ENCODE results near the gene FLRT1. TPM values are rescaled to one million over a fixed set of nuclear protein-coding genes. Genes with fewer than 3 reads are reported as not detected.

The FLRT1 gene
- total RNA-seq, 4 donors from 2014 or later: 1.1 to 4.7 (median 3.6) TPM

DNA sequence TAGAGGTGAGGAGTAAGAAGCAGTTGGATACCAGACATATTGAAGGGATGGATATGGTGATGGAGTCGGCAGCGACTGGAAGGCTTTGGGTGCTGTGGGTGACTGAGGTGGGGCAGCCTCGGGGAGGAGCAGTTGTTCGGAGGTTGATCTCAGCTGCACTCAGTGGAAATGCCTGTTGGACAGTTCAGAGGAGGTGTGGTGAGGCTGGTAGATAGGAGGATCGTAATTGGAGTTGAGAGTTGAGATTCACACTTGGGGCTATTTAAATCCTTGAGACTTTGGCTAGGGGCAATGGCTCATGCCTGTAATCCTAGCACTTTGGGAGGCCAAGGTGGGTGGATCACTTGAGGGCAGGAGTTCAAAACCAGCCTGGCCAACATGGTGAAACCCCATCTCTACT, 42.6 kb upstream of the FLRT1 start:
- no peak overlapping the region for H3K27ac ChIP-seq
- H3K27me3 ChIP-seq: no peaks in the 10 kb centered on the region
- TF ChIP-seq POLR2A (IDR thresholded peaks at IDR 0.05) (no peak), POLR2AphosphoS5 (IDR thresholded peaks at IDR 0.05) (no peak), EP300 (IDR thresholded peaks at IDR 0.05) (no peak)
- TF ChIP-seq, protein P1, sequence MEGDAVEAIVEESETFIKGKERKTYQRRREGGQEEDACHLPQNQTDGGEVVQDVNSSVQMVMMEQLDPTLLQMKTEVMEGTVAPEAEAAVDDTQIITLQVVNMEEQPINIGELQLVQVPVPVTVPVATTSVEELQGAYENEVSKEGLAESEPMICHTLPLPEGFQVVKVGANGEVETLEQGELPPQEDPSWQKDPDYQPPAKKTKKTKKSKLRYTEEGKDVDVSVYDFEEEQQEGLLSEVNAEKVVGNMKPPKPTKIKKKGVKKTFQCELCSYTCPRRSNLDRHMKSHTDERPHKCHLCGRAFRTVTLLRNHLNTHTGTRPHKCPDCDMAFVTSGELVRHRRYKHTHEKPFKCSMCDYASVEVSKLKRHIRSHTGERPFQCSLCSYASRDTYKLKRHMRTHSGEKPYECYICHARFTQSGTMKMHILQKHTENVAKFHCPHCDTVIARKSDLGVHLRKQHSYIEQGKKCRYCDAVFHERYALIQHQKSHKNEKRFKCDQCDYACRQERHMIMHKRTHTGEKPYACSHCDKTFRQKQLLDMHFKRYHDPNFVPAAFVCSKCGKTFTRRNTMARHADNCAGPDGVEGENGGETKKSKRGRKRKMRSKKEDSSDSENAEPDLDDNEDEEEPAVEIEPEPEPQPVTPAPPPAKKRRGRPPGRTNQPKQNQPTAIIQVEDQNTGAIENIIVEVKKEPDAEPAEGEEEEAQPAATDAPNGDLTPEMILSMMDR (IDR thresholded peaks at IDR 0.05): no peak
- H3K4me3 ChIP-seq: no peak overlapping the region
- 86% methylated on average over 5 of the region's 5 CpGs; no CpG with 5 or more reads in 1 of the 2 donors for WGBS, 2 donors (ENCODE audit: low coverage in 1 of 2)
- no peak for ATAC-seq
- H3K4me1 ChIP-seq: peaks cover 0 to 7% (median 0%) of the 10 kb centered on the region in 3 donors
- peaks cover 0 to 100% of the 10 kb centered on the region in 2 donors for H3K36me3 ChIP-seq
- no peaks in the 10 kb centered on the region for H3K9me3 ChIP-seq

DNA sequence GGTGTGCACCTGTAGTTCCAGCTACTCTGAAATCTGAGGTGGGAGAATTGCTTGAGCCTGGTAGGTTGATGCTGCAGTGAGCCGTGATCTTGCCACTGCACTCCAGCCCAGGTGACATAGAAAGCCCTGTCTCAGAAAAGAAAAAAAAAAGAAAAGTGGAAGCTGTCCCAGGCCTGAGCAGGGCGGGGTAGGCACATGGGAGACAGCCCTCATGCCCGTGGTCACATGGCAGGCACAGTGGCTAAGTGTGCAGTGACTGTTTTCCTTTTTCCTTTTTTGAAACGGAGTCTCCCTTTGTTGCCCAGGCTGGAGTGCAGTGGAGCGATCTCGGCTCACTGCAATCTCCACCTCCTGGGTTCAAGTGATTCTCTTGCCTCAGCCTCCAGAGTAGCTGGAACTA, 41.7 kb upstream of the FLRT1 start:
- no peak for ATAC-seq

DNA sequence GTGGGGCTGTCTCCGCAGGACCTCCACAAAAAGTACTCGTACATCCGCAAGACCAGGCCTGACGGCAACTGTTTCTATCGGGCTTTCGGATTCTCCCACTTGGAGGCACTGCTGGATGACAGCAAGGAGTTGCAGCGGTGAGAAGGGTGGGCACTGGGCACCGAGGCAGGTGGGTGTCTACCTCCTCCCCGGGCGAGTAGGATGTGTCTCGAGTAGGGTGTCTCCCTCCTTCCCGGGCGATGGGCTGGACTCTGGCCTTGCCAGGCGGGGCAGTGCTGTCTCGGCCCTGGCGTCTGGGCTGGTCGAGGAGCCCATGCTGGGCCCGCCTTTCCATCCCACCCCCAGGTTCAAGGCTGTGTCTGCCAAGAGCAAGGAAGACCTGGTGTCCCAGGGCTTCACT, 39.2 kb upstream of the FLRT1 start:
- H3K27ac ChIP-seq: no peak overlapping the region
- H3K4me3 ChIP-seq: no peak overlapping the region
- H3K9me3 ChIP-seq: no peaks in the 10 kb centered on the region
- TF ChIP-seq, protein P1 (IDR thresholded peaks at IDR 0.05): no peak
- TF ChIP-seq POLR2A (IDR thresholded peaks at IDR 0.05): no peak
- TF ChIP-seq EP300 (IDR thresholded peaks at IDR 0.05): no peak
- TF ChIP-seq POLR2AphosphoS5 (IDR thresholded peaks at IDR 0.05): no peak
- no peak for ATAC-seq
- H3K36me3 ChIP-seq: peaks cover 0 to 74% of the 10 kb centered on the region in 2 donors
- peaks cover 0 to 30% (median 20%) of the 10 kb centered on the region in 3 donors for H3K4me1 ChIP-seq
- 100% methylated on average over 1 of the region's 18 CpGs; no CpG with 5 or more reads in 1 of the 2 donors for WGBS, 2 donors (ENCODE audit: low coverage in 1 of 2)
- H3K27me3 ChIP-seq: peaks cover 10% of the 10 kb centered on the region

More for the DNA sequence above, 41.7 kb upstream of the FLRT1 start:
- no peaks in the 10 kb centered on the region for H3K27me3 ChIP-seq
- peaks cover 0 to 100% of the 10 kb centered on the region in 2 donors for H3K36me3 ChIP-seq
- 65 to 66% methylated on average over 5 of the region's 6 CpGs for WGBS, 2 donors (ENCODE audit: low coverage in 1 of 2)
- H3K9me3 ChIP-seq: no peaks in the 10 kb centered on the region
- TF ChIP-seq EP300 (IDR thresholded peaks at IDR 0.05) (no peak), POLR2AphosphoS5 (IDR thresholded peaks at IDR 0.05) (no peak), POLR2A (IDR thresholded peaks at IDR 0.05) (no peak)
- TF ChIP-seq, protein P1 (IDR thresholded peaks at IDR 0.05): no peak
- H3K4me3 ChIP-seq: no peak overlapping the region
- H3K27ac ChIP-seq: no peak overlapping the region
- peaks cover 0 to 5% (median 2%) of the 10 kb centered on the region in 3 donors for H3K4me1 ChIP-seq

DNA sequence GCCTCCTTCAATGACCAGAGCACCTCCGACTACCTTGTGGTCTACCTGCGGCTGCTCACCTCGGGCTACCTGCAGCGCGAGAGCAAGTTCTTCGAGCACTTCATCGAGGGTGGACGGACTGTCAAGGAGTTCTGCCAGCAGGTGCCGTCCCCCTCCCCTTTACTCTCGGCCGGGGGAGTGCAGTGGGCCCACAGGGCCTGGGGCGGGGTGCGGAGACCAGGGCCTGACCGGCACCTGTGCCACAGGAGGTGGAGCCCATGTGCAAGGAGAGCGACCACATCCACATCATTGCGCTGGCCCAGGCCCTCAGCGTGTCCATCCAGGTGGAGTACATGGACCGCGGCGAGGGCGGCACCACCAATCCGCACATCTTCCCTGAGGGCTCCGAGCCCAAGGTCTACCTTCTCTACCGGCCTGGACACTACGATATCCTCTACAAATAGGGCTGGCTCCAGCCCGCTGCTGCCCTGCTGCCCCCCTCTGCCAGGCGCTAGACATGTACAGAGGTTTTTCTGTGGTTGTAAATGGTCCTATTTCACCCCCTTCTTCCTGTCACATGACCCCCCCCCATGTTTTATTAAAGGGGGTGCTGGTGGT, 38.5 kb upstream of the FLRT1 start:
- TF ChIP-seq EP300 (IDR thresholded peaks at IDR 0.05): no peak
- no peak for TF ChIP-seq POLR2AphosphoS5 (IDR thresholded peaks at IDR 0.05)
- TF ChIP-seq, protein P1 (IDR thresholded peaks at IDR 0.05): no peak
- no peak for TF ChIP-seq POLR2A (IDR thresholded peaks at IDR 0.05)
- Histone ChIP-seq H3K27ac (no peak overlapping the region), H3K27me3 (peaks cover 10% of the 10 kb centered on the region), H3K4me3 (no peak overlapping the region), H3K9me3 (no peaks in the 10 kb centered on the region), H3K4me1 (peaks cover 0 to 37% (median 24%) of the 10 kb centered on the region in 3 donors), H3K36me3 (peaks cover 0 to 67% of the 10 kb centered on the region in 2 donors)
- ATAC-seq: no peak
- no CpG with 5 or more reads among the region's 27 CpGs for WGBS, 2 donors (ENCODE audit: low coverage in 1 of 2)

DNA sequence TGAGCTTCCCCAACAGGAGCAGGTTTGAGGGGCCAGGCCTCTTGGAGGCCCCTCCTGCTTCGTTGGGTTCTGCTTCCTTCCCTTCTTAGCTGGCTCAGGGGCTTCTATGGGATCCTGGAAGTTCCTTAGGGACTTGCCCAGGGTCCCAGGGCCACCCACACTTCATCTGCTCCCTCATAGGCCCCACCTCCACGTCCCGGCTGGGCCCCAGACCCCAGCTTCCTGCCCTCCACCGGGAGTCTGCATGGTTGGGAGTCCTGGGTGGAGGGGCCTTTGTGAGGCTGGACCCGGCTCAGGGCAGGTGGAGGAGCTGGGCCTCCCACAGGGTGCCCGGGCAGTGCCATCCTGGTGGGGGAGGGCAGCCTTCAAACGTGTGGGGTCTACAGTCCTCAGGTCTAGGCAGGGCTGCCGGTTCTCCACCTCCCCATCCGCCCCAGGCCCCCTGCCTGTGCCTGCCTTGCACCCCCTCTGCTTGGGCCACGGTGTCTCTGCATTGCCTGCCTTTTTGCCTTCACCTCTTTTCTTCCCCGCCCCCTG, 37.9 kb upstream of the FLRT1 start:
- Histone ChIP-seq H3K36me3 (peaks cover 0 to 61% of the 10 kb centered on the region in 2 donors), H3K9me3 (no peaks in the 10 kb centered on the region), H3K4me3 (no peak overlapping the region), H3K27me3 (peaks cover 10% of the 10 kb centered on the region), H3K4me1 (peaks cover 0 to 40% (median 26%) of the 10 kb centered on the region in 3 donors), H3K27ac (no peak overlapping the region)
- ATAC-seq: no peak
- TF ChIP-seq POLR2AphosphoS5 (IDR thresholded peaks at IDR 0.05) (no peak), EP300 (IDR thresholded peaks at IDR 0.05) (no peak), POLR2A (IDR thresholded peaks at IDR 0.05) (no peak)
- TF ChIP-seq, protein P1 (IDR thresholded peaks at IDR 0.05): no peak
- WGBS, 2 donors (ENCODE audit: low coverage in 1 of 2): 79% methylated on average over 2 of the region's 11 CpGs; no CpG with 5 or more reads in 1 of the 2 donors

Data from gastroesophageal sphincter (tissue), 4 donors.